A673 (cell line): ENCODE results near the gene MCF2L2.

Source experiments
- EZH2 ChIP-seq: fragments of 200-600 bp; sonication (generic); IDR thresholded peaks from 2 replicates; pipeline ENCODE4 v1.6.1; 2017; ENCODE audit warnings: borderline replicate concordance, low read depth, mild to moderate bottlenecking, mixed read lengths, antibody characterized with exemption, low read length; ENCODE audit not compliant: poor library complexity, severe bottlenecking
- TF ChIP-seq, protein P1 (sequence below): fragments of 300-800, 200-600 bp; sonication (generic); conservative IDR thresholded peaks from 2 replicates; pipeline ENCODE4 v1.5.1; 2017; ENCODE audit warnings: low read depth, mild to moderate bottlenecking, antibody characterized with exemption, low read length, moderate library complexity, mixed read lengths

DNA sequence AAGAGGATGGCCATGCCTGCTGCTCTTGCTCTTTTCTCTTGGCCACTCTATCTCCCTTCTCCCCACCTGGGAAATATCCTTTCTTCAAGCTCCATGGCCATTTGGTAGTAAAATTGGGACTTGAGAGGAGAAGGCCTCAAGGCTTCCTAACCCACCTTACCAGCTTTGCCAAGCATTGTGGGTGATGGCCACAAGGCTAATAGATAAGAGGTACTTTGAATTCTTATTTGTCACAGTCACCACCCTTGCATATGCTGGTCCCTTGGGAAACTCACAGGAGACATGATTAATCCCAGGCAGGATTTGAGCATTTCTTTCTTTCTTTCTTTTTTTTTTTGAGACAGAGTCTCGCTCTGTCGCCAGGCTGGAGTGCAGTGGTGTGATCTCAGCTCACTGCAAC lies 138.2 kb downstream of the MCF2L2 start:
- no peak for TF ChIP-seq EZH2
- TF ChIP-seq, protein P1, sequence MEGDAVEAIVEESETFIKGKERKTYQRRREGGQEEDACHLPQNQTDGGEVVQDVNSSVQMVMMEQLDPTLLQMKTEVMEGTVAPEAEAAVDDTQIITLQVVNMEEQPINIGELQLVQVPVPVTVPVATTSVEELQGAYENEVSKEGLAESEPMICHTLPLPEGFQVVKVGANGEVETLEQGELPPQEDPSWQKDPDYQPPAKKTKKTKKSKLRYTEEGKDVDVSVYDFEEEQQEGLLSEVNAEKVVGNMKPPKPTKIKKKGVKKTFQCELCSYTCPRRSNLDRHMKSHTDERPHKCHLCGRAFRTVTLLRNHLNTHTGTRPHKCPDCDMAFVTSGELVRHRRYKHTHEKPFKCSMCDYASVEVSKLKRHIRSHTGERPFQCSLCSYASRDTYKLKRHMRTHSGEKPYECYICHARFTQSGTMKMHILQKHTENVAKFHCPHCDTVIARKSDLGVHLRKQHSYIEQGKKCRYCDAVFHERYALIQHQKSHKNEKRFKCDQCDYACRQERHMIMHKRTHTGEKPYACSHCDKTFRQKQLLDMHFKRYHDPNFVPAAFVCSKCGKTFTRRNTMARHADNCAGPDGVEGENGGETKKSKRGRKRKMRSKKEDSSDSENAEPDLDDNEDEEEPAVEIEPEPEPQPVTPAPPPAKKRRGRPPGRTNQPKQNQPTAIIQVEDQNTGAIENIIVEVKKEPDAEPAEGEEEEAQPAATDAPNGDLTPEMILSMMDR: no peak
